Measurements from ENCODE around the gene ASTE1. TPM values are rescaled to one million over a fixed set of nuclear protein-coding genes. Genes with fewer than 3 reads are reported as not detected.

The ASTE1 gene
- total RNA-seq, 1 experiment from 2014 or later, result 2.4 TPM

DNA sequence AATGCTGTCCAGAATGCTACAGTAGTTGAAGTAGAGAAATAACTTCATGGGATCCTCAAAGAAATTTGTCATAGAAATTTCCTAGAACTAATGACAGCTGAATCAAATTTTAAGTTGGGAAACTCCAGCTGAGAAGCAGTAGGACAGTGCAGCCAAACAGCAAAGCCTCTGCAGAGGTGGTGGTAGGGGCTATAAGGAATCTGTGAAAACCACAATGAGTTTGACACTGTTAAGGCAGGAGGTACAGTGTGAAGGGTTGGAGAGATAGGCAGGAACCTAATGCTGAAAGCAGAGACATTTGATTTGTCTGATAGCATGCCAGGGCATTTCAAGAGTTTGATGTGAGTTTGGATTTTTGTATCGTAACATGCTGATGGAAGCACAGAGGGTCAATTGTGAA is 22.0 kb downstream of the ASTE1 start:
- ChIA-PET RAD21 (ENCODE audit: low non-redundant PET in 1 of 2, low total read pairs in 2 of 2, uncharacterized antibody in 2 of 2, unreplicated experiment in 2 of 2) (no interaction called here), CTCF (no interaction called here), POLR2A (no interaction called here)
- TF ChIP-seq TCF7L2 (IDR thresholded peaks at IDR 0.05; ENCODE audit: borderline replicate concordance, extremely low read depth, insufficient read depth, insufficient read length), result no peak
- TF ChIP-seq EZH2 (IDR thresholded peaks at IDR 0.05), result no peak
- no peak for TF ChIP-seq CEBPB (IDR thresholded peaks at IDR 0.05; ENCODE audit: low read depth)
- no peak for TF ChIP-seq EGR1 (IDR thresholded peaks at IDR 0.05; ENCODE audit: low read depth)
- TF ChIP-seq, protein P1, sequence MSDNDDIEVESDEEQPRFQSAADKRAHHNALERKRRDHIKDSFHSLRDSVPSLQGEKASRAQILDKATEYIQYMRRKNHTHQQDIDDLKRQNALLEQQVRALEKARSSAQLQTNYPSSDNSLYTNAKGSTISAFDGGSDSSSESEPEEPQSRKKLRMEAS (IDR thresholded peaks at IDR 0.05), result no peak
- TF ChIP-seq SRF (IDR thresholded peaks at IDR 0.05; ENCODE audit: low read depth), result no peak
- no peak for TF ChIP-seq ELF1 (IDR thresholded peaks at IDR 0.05; ENCODE audit: borderline replicate concordance, low read depth)
- no peak for TF ChIP-seq EZH2phosphoT487 (IDR thresholded peaks at IDR 0.05; ENCODE audit: borderline replicate concordance)
- no peak for TF ChIP-seq YY1 (IDR thresholded peaks at IDR 0.05; ENCODE audit: extremely low read depth, insufficient replicate concordance, low read depth, low read length)
- no peak for TF ChIP-seq SP1 (IDR thresholded peaks at IDR 0.05; ENCODE audit: low read depth)
- TF ChIP-seq, protein P2, sequence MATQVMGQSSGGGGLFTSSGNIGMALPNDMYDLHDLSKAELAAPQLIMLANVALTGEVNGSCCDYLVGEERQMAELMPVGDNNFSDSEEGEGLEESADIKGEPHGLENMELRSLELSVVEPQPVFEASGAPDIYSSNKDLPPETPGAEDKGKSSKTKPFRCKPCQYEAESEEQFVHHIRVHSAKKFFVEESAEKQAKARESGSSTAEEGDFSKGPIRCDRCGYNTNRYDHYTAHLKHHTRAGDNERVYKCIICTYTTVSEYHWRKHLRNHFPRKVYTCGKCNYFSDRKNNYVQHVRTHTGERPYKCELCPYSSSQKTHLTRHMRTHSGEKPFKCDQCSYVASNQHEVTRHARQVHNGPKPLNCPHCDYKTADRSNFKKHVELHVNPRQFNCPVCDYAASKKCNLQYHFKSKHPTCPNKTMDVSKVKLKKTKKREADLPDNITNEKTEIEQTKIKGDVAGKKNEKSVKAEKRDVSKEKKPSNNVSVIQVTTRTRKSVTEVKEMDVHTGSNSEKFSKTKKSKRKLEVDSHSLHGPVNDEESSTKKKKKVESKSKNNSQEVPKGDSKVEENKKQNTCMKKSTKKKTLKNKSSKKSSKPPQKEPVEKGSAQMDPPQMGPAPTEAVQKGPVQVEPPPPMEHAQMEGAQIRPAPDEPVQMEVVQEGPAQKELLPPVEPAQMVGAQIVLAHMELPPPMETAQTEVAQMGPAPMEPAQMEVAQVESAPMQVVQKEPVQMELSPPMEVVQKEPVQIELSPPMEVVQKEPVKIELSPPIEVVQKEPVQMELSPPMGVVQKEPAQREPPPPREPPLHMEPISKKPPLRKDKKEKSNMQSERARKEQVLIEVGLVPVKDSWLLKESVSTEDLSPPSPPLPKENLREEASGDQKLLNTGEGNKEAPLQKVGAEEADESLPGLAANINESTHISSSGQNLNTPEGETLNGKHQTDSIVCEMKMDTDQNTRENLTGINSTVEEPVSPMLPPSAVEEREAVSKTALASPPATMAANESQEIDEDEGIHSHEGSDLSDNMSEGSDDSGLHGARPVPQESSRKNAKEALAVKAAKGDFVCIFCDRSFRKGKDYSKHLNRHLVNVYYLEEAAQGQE (IDR thresholded peaks at IDR 0.05; ENCODE audit: low read depth), result no peak
- TF ChIP-seq CBX3 (IDR thresholded peaks at IDR 0.05; ENCODE audit: low read depth), result no peak
- TF ChIP-seq SIN3A (IDR thresholded peaks at IDR 0.05; ENCODE audit: low read depth), result no peak
- no peak for TF ChIP-seq RAD21 (IDR thresholded peaks at IDR 0.05; ENCODE audit: low read depth)
- no peak for TF ChIP-seq JUND (IDR thresholded peaks at IDR 0.05)
- TF ChIP-seq, protein P3, sequence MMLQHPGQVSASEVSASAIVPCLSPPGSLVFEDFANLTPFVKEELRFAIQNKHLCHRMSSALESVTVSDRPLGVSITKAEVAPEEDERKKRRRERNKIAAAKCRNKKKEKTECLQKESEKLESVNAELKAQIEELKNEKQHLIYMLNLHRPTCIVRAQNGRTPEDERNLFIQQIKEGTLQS (IDR thresholded peaks at IDR 0.05), result no peak
- TF ChIP-seq POLR2A (IDR thresholded peaks at IDR 0.05; ENCODE audit: borderline replicate concordance, extremely low read depth, insufficient read depth, insufficient read length), result no peak
- TF ChIP-seq, protein P4, sequence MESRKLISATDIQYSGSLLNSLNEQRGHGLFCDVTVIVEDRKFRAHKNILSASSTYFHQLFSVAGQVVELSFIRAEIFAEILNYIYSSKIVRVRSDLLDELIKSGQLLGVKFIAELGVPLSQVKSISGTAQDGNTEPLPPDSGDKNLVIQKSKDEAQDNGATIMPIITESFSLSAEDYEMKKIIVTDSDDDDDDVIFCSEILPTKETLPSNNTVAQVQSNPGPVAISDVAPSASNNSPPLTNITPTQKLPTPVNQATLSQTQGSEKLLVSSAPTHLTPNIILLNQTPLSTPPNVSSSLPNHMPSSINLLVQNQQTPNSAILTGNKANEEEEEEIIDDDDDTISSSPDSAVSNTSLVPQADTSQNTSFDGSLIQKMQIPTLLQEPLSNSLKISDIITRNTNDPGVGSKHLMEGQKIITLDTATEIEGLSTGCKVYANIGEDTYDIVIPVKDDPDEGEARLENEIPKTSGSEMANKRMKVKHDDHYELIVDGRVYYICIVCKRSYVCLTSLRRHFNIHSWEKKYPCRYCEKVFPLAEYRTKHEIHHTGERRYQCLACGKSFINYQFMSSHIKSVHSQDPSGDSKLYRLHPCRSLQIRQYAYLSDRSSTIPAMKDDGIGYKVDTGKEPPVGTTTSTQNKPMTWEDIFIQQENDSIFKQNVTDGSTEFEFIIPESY (IDR thresholded peaks at IDR 0.05; ENCODE audit: extremely low read depth, insufficient replicate concordance, low read length), result no peak
- H3K36me3 ChIP-seq (ENCODE audit: control insufficient read depth in 1 of 2, insufficient read depth in 2 of 2, low read length in 2 of 2), result peaks cover under 1 to 10% of the 10 kb centered on the region in 2 experiments; a peak in 2 of 4 replicates
- no peaks in the 10 kb centered on the region for H3K4me1 ChIP-seq (ENCODE audit: control insufficient read depth in 1 of 2, insufficient read depth in 2 of 2, low read length in 2 of 2)
- BruUV-seq (replicated peaks), result no TSS peak
- H3K27ac ChIP-seq (ENCODE audit: low read depth, low read length), result no peak overlapping the region
- intact Hi-C loops (cut with micrococcal nuclease), result no loop called here
- H2AFZ ChIP-seq (ENCODE audit: low read depth, low read length, poor library complexity, severe bottlenecking), result no peak overlapping the region
- no peak for DNase-seq (ENCODE audit: low read depth, low spot score)
- no peak overlapping the region for H3K9ac ChIP-seq (ENCODE audit: low read length)
- no peaks in the 10 kb centered on the region for H3K27me3 ChIP-seq (ENCODE audit: insufficient read depth, low read length)
- H3K4me3 ChIP-seq (replicated peaks in 1 of 2; ENCODE audit: low read depth in 1 of 2, low read length in 2 of 2), result no peak overlapping the region
- no peaks in the 10 kb centered on the region for H3K9me3 ChIP-seq (ENCODE audit: control insufficient read depth in 1 of 2, insufficient read depth in 1 of 2, low read depth in 1 of 2, low read length in 2 of 2)
- H4K20me1 ChIP-seq (ENCODE audit: insufficient read depth), result no peaks in the 10 kb centered on the region
- no peaks in the 10 kb centered on the region for H3K79me2 ChIP-seq (ENCODE audit: insufficient read depth, low read length)
- no peaks in the 10 kb centered on the region for H3K9me2 ChIP-seq (ENCODE audit: insufficient read depth)
- no peak overlapping the region for H3K4me2 ChIP-seq (ENCODE audit: low read length)
- no peak for ATAC-seq
